Mammary epithelial cell (primary cell): ENCODE results near the gene ZBTB20.

Experiments
- EZH2 ChIP-seq: IDR thresholded peaks from 2 replicates; pipeline ENCODE4 v1.6.1; 2012; ENCODE audit warnings: low read length, inconsistent platforms, borderline replicate concordance
- TF ChIP-seq, protein P1 (sequence below), 2 donors: IDR thresholded peaks in 1 of 2; conservative IDR thresholded peaks in 1 of 2; 2 replicates each; pipeline ENCODE4 v1.5.1; 2011 to 2012; ENCODE audit warnings: inconsistent platforms in 2 of 2, low read length in 2 of 2, mild to moderate bottlenecking in 2 of 2, control low read depth in 1 of 2, low read depth in 1 of 2; ENCODE audit not compliant: insufficient read depth in 1 of 2; ENCODE audit errors: extremely low read depth in 1 of 2

DNA sequence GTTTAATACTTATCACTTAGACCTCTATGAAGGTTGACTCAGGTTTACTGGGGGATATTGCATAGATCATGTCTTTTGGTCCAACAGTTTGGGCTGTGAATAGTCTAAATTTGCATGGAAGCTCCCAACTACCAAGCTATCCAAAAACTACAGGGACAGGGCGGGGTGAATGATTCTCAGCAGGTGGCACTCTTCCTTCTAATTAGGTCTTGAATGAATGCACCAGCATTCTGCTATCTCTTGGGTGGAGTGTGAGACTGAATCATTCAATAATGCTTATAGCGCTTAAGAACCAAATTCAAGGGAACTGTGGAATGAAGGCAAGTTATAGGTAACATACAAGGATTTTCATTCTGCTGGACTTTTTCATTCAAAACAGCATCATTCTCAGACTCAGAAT lies 507.0 kb downstream of the ZBTB20 start:
- TF ChIP-seq, protein P1, sequence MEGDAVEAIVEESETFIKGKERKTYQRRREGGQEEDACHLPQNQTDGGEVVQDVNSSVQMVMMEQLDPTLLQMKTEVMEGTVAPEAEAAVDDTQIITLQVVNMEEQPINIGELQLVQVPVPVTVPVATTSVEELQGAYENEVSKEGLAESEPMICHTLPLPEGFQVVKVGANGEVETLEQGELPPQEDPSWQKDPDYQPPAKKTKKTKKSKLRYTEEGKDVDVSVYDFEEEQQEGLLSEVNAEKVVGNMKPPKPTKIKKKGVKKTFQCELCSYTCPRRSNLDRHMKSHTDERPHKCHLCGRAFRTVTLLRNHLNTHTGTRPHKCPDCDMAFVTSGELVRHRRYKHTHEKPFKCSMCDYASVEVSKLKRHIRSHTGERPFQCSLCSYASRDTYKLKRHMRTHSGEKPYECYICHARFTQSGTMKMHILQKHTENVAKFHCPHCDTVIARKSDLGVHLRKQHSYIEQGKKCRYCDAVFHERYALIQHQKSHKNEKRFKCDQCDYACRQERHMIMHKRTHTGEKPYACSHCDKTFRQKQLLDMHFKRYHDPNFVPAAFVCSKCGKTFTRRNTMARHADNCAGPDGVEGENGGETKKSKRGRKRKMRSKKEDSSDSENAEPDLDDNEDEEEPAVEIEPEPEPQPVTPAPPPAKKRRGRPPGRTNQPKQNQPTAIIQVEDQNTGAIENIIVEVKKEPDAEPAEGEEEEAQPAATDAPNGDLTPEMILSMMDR (conservative IDR thresholded peaks at IDR 0.05 in 1 of 2, IDR thresholded peaks at IDR 0.05 in 1 of 2; ENCODE audit: extremely low read depth in 1 of 2, insufficient read depth in 1 of 2, low read depth in 1 of 2, low read length in 2 of 2): no peak
- no peak for TF ChIP-seq EZH2
